DMS114 treated with DMSO at 0.1 percent for 48 hours (cell line): Measurements from ENCODE around the gene MTAP.
A peak's percentile ranks its signal among the peaks of the same experiment; 100 is the strongest.

Experiments
- DNase-seq: peaks from one replicate; lab custom pipeline; 2025; ENCODE audit not compliant: unreplicated experiment; lab: John Stamatoyannopoulos, UW

The MTAP gene

DNA sequence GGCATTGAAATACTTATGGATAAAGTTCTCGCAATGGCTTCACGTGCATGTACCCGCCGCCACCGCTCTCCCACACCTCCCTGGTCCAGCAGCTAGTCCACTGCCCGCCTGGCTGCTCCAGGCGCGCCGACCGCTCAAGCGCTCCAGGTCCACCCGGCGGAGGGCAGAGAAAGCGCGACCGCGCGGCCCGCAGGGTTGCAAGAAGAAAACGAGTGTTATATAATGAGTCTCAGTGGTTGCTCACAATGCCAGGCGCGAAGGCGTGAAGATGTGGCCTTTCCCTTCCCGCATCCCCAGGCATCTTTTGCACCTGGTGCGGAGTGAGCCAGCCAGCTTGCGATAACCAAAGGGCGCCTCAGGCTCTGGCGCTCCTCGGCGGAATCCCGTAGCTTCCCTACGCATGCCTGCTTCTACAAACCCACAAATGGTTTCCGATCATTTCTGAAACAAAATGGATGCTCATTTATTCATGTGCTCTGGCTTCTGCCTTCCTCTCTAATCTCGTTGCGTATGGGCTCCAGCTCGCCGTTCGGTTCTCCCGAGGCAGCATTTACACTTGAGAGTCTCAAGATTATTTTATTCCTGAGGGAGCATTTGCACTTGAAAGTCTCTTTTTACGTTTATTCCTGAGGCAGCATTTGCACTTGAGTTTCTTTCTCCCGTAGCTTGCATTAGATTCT is 166.0 kb downstream of the MTAP start:
- DNase-seq = no peak

DNA sequence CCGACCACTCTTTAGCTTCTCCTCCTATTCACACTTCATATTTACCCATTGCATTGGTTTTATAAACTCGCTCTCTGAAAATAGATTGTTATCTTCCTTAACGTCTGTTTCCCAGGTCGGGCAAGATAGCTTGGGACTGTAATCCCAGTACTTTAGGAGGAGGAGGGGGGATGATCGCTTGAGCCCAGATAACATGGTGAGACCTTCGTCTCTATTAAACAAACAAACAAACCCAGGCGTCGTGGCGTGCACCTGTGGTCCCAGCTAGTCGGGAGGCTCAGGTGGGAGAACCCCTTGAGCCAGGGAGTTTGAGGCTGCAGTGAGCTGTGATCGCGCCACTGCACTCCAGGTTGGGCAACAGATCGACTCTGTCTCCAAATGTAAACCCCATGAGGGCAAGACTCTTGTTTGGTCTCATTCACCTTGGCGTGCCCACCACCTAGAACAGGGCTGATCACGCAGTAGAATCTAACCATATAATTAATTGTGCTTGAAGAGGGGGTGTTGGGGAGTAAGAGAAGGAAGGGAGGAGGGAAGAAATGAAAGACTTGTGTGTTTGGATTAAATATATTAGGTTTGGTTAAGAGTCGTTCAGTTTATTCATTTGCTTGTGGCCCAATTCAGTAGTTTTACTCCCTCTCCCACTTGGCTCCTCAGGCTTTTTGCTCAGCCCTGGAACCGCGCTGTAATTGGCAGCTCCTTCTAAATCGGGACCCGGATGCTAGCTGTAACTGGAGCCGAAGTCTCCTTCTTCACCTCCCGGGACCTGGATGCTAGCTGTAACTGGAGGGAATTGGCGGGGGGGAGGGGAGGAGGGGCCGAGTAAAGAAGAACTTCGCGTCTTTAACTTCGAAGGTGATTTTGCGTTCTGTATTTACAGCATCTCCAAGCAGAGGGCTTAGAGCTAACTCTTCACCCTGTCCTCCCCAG is 166.8 kb downstream of the MTAP start:
- no peak for DNase-seq

DNA sequence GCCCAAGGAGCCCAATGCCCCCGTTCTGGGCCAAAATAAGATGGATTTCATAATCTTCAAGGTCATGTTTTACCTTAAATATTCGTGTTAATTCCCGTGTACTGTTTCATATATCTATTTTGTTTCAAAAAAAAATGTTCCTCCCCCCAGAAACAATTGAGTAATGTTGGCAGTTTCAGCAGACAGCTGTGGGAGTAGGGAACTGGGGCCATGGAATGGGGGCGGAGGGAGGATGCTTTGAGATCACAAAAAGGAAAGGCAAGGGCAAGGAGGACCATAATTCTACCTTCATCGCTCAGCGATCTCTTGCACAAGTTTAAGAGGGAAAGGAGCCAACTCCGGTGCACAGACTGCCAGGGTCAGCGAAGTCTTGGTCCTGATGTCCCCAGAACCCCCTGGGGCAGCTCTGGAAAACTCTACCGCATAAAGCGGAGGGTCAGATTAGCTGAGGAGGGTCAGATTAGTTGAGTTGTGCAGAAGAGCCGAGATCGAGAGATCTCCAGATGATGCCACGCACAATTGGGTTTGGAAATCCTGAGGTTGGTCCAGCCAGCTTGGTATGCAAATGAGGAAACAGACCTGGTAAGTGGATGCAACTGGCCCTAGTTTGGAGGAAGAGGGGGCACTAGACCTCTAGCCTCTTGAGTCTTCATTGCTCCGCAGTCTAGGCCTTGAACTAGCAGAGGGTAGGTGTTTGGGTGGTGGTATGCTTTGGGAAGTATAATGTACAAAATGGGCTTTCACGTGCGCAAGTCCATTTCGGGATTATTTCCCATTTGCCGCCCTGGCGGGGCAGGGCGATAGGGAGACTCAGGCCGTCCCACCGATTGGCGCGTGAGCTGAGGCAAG is 167.7 kb downstream of the MTAP start:
- DNase-seq = no peak

DNA sequence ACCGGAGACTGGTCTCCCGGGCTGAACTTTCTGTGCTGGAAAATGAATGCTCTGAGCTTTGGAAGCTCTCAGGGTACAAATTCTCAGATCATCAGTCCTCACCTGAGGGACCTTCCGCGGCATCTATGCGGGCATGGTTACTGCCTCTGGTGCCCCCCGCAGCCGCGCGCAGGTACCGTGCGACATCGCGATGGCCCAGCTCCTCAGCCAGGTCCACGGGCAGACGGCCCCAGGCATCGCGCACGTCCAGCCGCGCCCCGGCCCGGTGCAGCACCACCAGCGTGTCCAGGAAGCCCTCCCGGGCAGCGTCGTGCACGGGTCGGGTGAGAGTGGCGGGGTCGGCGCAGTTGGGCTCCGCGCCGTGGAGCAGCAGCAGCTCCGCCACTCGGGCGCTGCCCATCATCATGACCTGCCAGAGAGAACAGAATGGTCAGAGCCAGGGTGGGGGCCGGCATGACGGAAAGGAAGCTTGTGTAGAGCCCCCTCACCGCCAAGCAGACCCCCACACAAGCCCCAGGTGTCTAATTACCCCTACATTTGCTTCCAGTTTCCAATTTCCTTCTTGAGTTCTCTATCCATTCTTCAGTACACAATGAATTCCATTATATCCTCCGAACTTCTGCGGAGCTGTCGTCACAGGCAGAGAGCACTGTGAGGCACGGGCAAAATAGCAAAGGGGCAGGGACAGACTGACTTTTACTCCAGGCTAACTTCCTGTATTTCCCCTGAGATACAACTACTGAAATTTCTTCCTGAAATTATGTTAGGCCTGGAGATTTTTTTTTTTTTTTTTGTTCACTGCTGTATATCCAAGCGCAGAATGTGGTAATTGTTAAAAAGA is 168.6 kb downstream of the MTAP start:
- no peak for DNase-seq

DNA sequence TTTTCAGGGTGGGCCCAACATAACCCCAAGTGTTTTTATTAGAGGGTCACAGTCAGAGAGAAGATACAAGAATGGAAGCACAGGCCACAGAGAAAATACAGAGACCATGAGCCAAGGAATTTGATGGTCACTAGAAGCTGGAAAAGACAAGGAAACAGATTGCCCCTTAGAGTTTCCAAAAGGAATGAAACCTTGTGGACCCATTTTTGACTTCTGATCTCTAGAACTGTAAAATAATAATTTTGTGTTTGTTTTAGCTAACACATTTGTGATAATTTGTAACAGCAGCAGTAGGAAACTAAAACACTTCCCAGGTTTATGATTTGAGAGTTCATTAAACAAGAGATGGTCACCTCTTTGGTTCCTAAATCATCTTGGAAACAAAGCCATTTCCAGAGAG is 169.9 kb downstream of the MTAP start:
- no peak for DNase-seq

DNA sequence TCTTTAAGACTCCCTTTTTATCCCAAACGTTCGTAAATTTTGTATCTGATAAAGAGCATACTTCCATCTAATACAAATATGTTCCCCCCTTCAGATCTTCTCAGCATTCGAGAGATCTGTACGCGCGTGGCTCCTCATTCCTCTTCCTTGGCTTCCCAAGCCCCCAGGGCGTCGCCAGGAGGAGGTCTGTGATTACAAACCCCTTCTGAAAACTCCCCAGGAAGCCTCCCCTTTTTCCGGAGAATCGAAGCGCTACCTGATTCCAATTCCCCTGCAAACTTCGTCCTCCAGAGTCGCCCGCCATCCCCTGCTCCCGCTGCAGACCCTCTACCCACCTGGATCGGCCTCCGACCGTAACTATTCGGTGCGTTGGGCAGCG is 171.9 kb downstream of the MTAP start:
- no peak for DNase-seq

DNA sequence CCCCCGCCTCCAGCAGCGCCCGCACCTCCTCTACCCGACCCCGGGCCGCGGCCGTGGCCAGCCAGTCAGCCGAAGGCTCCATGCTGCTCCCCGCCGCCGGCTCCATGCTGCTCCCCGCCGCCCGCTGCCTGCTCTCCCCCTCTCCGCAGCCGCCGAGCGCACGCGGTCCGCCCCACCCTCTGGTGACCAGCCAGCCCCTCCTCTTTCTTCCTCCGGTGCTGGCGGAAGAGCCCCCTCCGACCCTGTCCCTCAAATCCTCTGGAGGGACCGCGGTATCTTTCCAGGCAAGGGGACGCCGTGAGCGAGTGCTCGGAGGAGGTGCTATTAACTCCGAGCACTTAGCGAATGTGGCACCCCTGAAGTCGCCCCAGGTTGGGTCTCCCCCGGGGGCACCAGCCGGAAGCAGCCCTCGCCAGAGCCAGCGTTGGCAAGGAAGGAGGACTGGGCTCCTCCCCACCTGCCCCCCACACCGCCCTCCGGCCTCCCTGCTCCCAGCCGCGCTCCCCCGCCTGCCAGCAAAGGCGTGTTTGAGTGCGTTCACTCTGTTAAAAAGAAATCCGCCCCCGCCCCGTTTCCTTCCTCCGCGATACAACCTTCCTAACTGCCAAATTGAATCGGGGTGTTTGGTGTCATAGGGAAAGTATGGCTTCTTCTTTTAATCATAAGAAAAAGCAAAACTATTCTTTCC is 172.4 kb downstream of the MTAP start:
- DNase-seq = peak; percentile 22

DNA sequence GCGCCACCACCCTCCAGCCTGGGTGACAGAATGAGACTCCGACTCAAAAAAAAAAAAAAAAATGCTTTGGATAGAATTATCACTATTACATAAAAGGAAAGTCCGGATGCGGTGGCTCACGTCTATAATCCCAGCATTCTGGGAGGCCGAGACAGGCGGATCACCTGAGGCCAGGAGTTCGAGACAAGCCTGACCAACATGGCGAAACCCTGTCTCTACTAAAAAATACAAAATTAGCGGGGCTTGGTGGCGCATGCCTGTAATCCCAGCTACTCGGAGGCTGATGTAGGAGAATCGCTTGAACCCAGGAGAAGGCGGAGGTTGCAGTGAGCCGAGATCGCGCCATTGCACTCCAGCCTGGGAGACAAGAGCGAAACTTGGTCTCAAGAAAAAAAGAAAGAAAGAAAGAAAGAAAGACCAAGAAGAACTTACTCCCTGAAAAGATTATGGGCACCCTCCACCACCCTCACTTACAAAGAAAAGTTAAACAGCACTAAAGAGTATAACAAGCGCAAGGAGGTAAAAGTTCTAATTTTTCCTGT is 174.0 kb downstream of the MTAP start:
- DNase-seq = no peak

DNA sequence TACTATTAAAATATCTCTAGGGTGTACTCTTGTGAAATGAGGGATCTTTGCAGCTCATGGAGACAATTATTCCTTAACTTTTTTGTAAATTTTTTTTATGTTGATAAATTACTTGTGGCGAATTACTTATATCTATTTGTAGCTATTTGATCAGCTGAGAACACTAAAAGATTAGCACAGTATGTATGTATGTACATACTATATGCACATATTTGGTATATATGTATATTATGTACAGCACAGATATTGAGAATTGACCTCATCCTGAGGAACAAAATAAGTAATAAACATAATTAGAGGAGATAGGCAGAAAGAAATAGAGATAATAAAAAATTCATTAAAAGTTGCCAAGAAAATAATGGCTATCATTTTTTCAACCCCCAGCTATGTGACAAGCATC is 180.0 kb downstream of the MTAP start:
- no peak for DNase-seq

DNA sequence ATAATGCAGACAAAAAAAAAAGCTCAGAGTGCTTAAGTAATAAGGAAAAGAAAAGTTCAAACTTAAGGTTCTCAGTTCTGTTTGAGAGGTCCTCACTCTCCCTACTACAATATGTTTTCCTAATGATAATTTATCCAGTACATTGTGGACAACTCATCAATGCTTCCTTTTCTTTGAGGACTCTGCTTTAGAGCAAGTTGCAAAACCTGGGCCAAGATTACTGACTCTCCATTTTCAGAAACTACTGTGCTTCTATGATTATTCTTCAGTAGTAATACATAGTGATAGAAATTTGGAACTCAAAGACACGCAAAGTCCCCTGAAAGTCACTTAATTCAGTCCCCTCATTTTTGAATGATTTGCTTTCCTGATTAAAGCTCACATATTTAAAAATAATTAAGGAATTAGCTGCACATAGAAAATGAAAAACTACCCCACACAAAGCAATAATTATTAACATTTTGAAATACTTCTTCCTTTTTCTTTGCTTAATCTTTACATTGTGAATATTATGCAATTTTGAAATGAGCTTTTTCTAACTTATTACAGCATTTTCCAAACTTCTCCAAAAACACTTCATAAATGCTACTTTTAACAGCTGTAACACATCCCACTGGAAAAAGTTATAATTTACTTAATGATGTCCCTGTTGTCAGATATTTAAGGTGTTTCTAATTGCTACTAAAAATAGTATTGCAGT is 180.6 kb downstream of the MTAP start:
- no peak for DNase-seq

DNA sequence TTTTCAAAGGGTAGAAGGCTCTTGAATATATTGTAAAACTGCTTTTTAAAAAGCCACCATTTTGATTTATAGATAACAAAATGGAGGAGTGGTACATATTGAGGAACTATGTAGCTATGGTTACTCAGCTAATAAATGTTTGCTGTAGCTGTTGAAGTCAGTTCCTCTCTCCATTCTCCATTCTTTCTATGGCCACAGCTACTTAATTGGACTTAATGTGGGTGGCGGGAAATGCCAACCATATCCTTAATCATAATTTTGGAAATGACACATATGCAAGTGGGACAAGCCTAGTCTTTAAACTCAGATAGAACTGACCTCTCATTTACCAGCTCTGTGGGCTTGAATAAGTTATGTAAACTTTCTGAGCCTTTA is 181.1 kb downstream of the MTAP start:
- no peak for DNase-seq

DNA sequence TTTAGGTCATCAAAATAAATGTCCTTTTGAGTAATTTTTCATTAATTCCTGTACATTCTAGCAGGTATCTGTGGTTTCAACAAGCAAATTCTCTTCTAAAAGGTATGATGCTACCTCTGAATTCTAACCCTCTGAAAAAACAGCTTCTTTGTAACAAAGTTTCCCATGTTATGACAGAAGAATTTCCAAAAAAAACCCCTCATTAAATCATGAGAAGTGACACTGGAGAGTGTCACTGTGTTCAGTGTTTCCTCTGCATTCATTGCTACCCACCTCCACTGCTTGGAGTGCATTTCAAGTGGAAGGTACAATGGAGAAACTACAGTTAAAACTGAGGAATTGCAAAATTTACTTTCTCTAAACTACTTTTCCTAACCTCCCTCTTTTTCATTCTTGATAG is 181.7 kb downstream of the MTAP start:
- DNase-seq = no peak

DNA sequence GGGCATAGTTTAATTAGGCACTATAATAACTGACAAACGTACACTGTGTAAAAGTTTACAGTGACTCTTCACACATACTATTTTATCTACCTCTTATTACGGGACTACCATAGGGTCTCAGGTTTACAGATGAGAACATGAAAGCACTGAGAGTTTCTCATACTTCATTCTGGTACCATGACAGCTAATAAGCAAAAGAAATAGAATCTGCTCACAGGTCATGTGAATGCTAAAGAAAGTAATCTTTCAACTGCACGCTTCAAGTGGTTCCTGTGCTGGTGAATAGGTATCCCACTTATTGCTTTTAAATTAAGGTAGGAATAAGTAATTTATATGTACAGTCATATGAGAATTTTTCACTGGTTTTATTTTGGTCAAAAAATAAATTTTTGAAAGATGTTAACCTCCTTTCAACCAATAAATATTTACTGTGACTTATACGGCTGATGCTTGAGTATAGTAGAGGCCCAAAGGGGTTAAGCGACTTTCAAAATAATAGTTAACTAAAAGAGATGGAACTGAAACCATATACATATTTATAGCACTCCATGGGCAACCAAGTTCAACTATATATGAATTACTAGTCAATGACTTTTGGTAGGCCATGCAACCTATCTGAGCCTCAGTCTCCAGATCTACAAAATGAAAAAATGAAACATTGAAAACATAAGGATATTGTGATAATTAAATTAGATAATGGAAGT is 183.7 kb downstream of the MTAP start:
- no peak for DNase-seq
